GM21723 (cell line): ENCODE results near the gene LLPH.

ENCODE experiments used
- ATAC-seq: cut with Tn5 transposase; IDR thresholded peaks from one replicate; pipeline ENCODE4 v1.9.1; 2021; ENCODE audit warnings: mild to moderate bottlenecking, moderate library complexity; ENCODE audit not compliant: unreplicated experiment

Gene LLPH

DNA sequence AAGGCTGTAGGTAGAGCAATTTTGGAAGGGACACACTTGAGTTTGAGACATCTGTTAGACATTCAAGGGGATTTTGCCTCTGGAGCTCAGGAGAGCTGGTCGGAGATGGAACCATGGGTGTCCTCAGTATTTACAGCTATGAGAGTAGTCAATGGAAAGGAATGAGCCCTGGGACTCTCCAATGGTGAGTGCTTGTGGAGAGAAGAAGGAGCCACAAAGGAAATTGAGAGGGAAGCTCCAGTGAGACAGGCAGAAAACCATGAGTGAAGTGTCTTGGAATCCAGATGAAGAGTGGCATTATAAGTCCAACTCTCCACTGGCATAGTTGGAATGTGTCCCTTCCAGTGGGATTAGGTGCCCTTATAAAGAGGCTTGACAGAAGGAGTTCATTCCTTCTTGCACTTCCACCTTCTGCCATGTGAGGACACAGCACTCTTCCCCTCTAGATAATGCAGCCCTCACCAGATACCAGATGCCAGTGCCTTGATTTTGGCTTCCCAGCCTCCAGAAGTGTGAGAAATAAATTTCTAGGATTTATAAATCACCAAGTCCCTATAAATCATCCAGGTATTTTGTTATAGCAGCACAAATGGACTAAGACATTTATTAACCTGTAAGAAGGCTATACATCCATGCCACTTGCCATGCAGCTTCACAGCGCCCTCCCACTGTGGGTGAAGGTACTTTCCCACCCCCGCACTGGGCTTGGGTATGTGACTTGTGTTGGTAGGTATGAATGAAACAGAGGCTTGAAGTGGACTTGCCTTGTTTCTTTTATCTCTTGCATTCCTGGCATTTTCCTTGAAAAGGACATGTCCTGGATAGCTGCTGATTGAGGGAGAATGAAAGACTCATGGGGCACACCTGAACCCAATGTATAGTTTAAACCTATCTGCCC, 27.3 kb downstream of the LLPH start:
- ATAC-seq = no peak

DNA sequence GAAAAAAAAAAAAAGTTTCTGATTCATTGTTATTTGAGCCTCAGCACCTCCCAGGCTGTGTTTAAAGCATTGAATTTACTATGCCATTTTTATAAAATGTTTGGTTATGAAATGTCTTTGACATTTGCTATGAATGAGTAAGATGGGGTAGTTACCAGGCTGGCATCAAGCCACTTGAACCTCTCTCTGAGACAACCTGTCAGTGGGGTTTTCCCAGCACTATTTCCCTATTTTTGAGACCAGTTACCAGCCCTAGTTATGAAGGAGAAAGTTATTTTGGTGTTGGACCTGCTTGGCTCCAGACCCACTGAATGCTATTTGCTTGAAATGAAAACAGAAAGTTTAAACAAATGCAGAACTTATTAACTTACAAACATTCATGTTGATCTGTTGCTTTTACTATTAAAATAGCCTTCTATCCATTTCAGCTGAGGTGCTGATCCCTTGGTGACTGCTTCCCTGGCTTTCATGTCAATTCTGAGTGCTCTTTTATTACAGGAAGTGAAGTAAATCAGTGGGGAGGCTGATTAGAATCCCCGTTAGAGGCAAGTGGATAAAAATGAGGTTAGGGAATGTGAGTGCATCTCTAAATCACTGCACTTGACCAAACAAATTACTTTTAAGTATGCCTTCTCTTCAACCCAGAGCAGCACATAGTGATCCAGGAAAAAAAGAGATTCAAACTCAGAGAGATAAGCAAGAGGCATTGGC, 37.8 kb downstream of the LLPH start:
- ATAC-seq = peak; percentile 62

- no peak for ATAC-seq
Measured at GRCh38 chr12:66090157-66090556, 40.4 kb downstream of the LLPH start.

- ATAC-seq = peak; percentile 74
Measured at GRCh38 chr12:66087365-66087943, 43.1 kb downstream of the LLPH start.

DNA sequence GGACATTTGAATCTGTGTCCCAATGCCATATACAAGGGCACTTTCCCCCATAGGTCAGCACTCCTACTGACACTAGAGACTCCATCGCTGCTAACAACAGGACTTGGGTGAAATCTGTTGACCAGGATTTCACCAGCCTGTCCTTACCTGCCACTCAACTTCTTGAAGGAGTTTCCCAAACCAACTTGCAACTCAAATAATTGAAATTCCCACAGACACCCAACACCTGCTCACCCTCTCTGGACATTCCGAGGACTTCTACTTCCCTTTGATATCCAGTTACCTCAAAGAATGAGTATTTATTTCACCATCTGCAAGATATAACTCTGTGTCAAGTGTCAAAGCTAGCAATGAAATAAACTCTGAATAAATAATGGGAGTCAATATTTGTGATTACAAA, 44.6 kb downstream of the LLPH start:
- ATAC-seq = no peak

DNA sequence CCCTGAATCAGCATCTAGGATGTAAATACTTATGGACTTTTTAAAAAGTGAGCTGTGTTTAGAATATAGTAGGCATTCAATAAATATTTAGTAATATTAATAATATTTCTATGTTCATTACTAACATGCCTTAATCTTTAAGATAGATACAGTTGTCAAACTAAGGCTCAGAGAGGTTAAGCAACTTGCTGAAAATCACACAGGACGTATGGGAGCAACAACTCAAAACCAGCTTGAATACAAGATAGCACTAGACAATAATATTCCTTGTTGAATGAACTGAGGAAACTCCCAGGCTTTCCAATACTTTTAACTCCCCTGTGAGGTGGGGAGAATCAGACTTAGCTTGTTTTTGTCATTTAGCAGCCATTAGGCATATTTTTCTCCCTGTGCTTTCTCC, 45.3 kb downstream of the LLPH start:
- ATAC-seq = no peak

DNA sequence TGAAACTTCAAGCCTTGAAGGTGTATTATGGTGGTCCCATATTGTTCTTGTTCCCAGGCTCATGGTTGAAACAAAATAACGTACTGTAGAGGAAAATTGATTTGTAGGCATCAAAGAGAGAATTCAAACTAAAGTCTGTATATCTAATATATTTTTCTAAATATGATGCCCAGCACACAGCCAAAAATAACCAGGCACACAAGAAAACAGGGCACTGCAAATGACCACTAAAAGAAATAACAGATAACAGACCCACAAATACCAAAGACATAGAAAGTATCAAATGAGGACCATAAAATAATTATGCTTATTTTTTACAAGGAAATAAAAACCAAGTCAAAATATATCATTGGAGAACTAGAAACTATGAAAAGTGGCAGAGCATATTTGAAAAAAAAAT, 46.8 kb downstream of the LLPH start:
- no peak for ATAC-seq

GRCh38 chr12:66082744-66083143, 47.8 kb downstream of the LLPH start:
- no peak for ATAC-seq

DNA sequence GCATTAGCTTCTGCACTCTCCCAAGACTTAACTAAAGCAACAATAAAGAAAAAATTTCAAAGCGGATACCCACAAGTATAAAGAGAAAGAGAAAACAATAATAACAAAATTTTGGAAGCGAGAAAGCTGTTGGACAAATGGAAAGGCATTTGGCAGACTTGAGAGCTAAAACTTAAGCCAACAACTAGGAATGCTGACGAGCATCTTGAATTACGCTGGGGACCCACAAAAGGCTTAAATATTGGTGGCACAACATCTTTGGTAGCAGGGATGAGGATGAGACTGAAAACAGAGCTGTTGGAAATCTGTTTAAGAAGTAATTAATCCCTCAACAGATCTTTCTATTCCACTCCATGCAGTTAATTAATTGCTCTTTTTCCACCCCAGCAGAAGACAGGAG, 49.8 kb downstream of the LLPH start:
- ATAC-seq = no peak

- no peak for ATAC-seq
Measured at GRCh38 chr12:66077542-66077941, 53.0 kb downstream of the LLPH start.

GRCh38 chr12:66074561-66074960, 56.0 kb downstream of the LLPH start:
- no peak for ATAC-seq

GRCh38 chr12:66072566-66072965, 58.0 kb downstream of the LLPH start:
- peak; percentile 62 for ATAC-seq

- ATAC-seq = peak; percentile 75
Measured at GRCh38 chr12:66072135-66072534, 58.4 kb downstream of the LLPH start.

DNA sequence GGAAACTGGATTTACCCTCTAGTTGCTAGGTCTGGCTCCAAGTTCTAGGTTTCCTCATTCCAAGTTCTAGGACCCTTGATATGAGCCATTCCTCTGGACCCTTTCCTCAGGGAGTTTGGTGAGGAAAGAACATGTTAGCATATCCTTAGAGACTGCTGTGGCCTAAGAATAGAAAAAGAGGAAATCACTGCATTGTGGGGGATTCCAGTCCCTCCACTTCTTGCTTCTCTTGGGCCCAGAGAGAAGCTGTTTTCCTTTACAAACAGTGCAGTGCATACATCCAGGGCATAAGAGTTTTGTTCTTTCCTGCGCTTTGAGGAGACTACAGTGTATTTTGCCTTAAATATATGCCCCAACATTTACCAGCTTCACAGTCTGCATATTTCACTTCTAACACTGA, 59.0 kb downstream of the LLPH start:
- ATAC-seq = no peak

DNA sequence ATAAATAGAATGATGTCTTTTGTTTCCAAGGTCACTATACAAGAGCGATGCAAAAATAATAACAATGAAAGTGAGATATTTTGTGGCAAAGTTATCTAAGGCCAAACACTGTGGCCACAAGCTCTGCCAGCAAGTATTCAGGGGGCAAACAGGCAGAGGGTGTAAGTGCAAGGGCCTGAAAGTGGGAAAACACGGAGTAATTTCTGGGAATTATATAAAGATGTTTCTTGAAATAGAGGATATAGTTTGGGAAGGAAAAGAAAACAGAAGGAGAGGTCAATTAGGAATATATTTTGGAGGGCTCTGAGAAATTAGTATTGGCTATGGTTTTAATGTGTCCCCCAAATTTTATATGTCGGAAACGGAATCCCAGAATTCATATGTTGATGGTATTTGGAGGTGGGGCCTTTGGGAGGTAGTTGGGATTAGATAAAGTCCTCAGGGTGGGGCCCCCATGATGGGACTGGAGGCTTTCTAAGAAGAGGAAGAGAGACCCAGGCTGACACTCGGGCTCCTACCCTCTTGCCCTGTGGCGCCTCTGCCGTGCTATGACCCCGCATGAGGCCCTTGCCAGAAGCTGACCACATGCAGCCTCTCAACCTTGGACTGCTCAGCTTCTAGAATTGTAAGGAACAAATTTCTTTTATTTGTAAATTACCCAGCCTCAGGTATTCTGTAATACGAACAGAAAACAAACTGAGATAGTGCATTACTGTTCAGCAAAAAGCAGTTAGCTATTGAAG, 60.0 kb downstream of the LLPH start:
- ATAC-seq = no peak

GRCh38 chr12:66066929-66067523, 63.5 kb downstream of the LLPH start:
- peak; percentile 30 for ATAC-seq
